Lower leg skin (tissue), 3 donors: ENCODE data around the gene HLA-F.

Experiments
- CTCF ChIP-seq, 3 donors: fragments of 450-650 bp; IDR thresholded peaks; one replicate each; pipeline ENCODE4 v1.5.1; 2016; ENCODE audit warnings: antibody characterized with exemption in 3 of 3, mild to moderate bottlenecking in 3 of 3, moderate library complexity in 2 of 3
- POLR2A ChIP-seq, 2 donors: fragments of 450-650 bp; IDR thresholded peaks; one replicate each; pipeline ENCODE4 v1.6.1; 2016 to 2017; ENCODE audit warnings: antibody characterized with exemption in 2 of 2, mild to moderate bottlenecking in 1 of 2, moderate library complexity in 1 of 2

- TF ChIP-seq CTCF (IDR thresholded peaks at IDR 0.05) (no peak), POLR2A (IDR thresholded peaks at IDR 0.05) (no peak)
Measured at GRCh38 chr6:29675561-29675960, 47.7 kb upstream of the HLA-F start.
